Psoas muscle (tissue), 8 donors: ENCODE results near the gene NOP58. TPM values are rescaled to one million over a fixed set of nuclear protein-coding genes. Genes with fewer than 3 reads are reported as not detected.
"Not testable (repeated sequence)": the region's sequence is repeated elsewhere in the genome, so short reads cannot be mapped to it uniquely, and the experiment has no call there.

Source experiments
- ATAC-seq, 4 donors: fragments of 200-7000 bp; cut with Tn5 transposase; one replicate each; pipeline ENCODE4 v1.9.1; 2020; ENCODE audit warnings: moderate library complexity in 3 of 4, mild to moderate bottlenecking in 2 of 4
- DNase-seq, 2 donors: peaks; one replicate each; pipeline ENCODE4 v3.0.0-alpha.2; 2020
- H3K27ac ChIP-seq: fragments of 200-600 bp; one replicate; pipeline ENCODE4 v1.8.0; 2022
- H3K27me3 ChIP-seq, 3 donors: fragments of 200-600 bp in 1 of 3; one replicate each; pipeline versions ENCODE4 v1.6.1 to v1.8.0; 2013 to 2022; ENCODE audit warnings: low read length in 2 of 3, mild to moderate bottlenecking in 2 of 3, moderate library complexity in 1 of 3; ENCODE audit not compliant: insufficient read depth in 3 of 3
- H3K36me3 ChIP-seq, 2 donors: fragments of 200-600 bp in 1 of 2; one replicate each; pipeline versions ENCODE4 v1.6.1 to v1.8.0; 2013 to 2022; ENCODE audit warnings: low read depth in 1 of 2, mild to moderate bottlenecking in 1 of 2, moderate library complexity in 1 of 2; ENCODE audit not compliant: insufficient read depth in 1 of 2
- H3K4me1 ChIP-seq: fragments of 200-600 bp; one replicate; pipeline ENCODE4 v1.8.0; 2022
- H3K4me3 ChIP-seq: fragments of 200-600 bp; one replicate; pipeline ENCODE4 v1.8.0; 2022; ENCODE audit warnings: mild to moderate bottlenecking
- H3K9me3 ChIP-seq: fragments of 200-600 bp; one replicate; pipeline ENCODE4 v1.8.0; 2022
- WGBS, 3 donors: extraction: QIAGEN DNeasy Blood & Tissue Kit; methylation state at CpG; one replicate each; pipeline versions ENCODE4 v1.1.6 to v1.1.7; 2013; 5-methylcytosine and 5-hydroxymethylcytosine counted together
- intact Hi-C, 2 donors: fragments of 100-400 bp; cut with DNase I; formaldehyde crosslinking; loops; one replicate each; pipeline versions ENCODE4 v1.11.0 to v1.14.2; 2022
- polyA plus RNA-seq, 3 donors: library from polyadenylated mRNA; stranded (reverse); fragments of 200-250 nt; gene quantifications; one replicate each; pipeline ENCODE4 v1.2.3, GENCODE V29; 2013
- total RNA-seq, 4 donors: library from RNA; stranded (reverse); fragmentation: NEBNext Ultra II Directional in 2 of 4; extraction: Animal tissue kit (Norgen Biotek cat#: 25700) in 2 of 4; gene quantifications; one replicate each; pipeline versions ENCODE4 v1.2.1 to v1.2.4, GENCODE V29; 2021 to 2023
- TF ChIP-seq, protein P1 (sequence below): fragments of 200-600 bp; IDR thresholded peaks from one replicate; pipeline ENCODE4 v1.8.0; 2022; ENCODE audit warnings: antibody characterized with exemption
- donor health status: healthy with polysubstance abuse.
- donor health status: DM: no; HTN: no; CAD: no; lungs with moderate emphysema.
- donor health status: Bipolar disorder and iron deficiency.
- donor health status: healthy.
- donor health status: DM: yes; HTN: yes; CAD: no.
- donor health status: DM: no; HTN: no; CAD: no.
- donor health status: DM: no; HTN: no; CAD: no.
- donor health status: DM: yes; HTN: yes; CAD: no.

The NOP58 gene
- total and polyA plus RNA-seq, 7 donors: 22.8 to 61.5 (median 46.3) TPM

DNA sequence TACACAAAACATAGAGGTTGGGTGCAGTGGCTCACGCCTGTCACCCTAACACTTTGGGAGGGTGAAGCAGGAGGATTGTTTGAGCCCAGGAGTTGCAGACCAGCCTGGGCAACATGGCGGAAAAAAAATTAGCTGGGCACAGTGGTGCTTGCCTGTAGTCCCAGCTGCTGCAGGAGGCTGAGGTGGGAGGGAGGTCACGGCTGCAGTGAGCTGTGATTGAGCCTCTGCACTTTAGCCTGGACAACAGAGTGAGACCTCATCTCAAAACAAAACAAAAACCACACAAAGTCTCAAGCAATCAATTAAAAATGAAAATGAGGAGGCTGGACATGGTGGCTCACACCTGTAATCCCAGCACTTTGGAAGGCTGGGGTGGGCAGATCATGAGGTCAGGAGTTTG, 4.9 kb downstream of the NOP58 start:
- peaks cover 0 to 14% of the 10 kb centered on the region in 2 donors for H3K36me3 ChIP-seq
- H3K9me3 ChIP-seq: no peaks in the 10 kb centered on the region
- intact Hi-C loops: no loop called here
- 83 to 91% (median 87%) methylated on average over 3 of the region's 3 CpGs for WGBS, 3 donors
- TF ChIP-seq, protein P1, sequence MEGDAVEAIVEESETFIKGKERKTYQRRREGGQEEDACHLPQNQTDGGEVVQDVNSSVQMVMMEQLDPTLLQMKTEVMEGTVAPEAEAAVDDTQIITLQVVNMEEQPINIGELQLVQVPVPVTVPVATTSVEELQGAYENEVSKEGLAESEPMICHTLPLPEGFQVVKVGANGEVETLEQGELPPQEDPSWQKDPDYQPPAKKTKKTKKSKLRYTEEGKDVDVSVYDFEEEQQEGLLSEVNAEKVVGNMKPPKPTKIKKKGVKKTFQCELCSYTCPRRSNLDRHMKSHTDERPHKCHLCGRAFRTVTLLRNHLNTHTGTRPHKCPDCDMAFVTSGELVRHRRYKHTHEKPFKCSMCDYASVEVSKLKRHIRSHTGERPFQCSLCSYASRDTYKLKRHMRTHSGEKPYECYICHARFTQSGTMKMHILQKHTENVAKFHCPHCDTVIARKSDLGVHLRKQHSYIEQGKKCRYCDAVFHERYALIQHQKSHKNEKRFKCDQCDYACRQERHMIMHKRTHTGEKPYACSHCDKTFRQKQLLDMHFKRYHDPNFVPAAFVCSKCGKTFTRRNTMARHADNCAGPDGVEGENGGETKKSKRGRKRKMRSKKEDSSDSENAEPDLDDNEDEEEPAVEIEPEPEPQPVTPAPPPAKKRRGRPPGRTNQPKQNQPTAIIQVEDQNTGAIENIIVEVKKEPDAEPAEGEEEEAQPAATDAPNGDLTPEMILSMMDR: no peak
- H3K4me3 ChIP-seq: no peak overlapping the region
- no peaks in the 10 kb centered on the region for H3K27me3 ChIP-seq
- DNase-seq (no peak), ATAC-seq (no peak)
- H3K27ac ChIP-seq: peak overlapping the region; percentile 28
- peaks cover 36% of the 10 kb centered on the region for H3K4me1 ChIP-seq

DNA sequence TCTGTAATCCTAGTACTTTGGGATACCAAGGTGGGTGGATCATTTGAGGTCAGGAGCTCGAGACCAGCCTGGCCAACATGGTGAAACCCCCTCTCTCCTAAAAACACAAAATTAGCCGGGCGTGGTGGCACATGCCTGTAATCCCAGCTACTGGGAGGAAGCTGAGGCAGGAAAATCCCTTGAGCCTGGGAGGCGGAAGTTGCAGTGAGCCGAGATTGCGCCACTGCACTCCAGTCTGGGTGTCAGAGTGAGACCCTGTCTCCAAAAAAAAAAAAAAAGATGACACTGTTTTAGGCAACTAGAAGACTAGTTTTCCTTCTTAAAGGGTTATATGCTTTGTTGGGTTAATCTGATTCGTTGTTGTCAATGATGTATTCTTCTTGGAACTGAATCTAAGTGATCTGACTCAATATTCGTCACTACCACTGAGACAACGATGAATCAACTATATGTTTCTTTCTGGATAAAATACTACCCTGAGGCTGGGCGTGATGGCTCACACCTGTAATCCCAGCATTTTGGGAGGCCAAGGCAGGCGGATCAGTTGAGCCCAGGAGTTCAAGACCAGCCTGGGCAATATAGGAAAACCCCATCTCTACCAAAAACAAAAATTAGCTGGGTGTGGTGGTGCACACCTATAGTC, 10.6 kb downstream of the NOP58 start:
- H3K36me3 ChIP-seq: peaks cover 0 to 42% of the 10 kb centered on the region in 2 donors
- H3K9me3 ChIP-seq, H3K4me3 ChIP-seq, intact Hi-C loops, DNase-seq, H3K27me3 ChIP-seq, ATAC-seq: not testable (repeated sequence)
- H3K27ac ChIP-seq: peak overlapping the region; percentile 72
- WGBS, 3 donors: 89 to 92% (median 90%) methylated on average over 11 of the region's 11 CpGs
- H3K4me1 ChIP-seq: peaks cover 40% of the 10 kb centered on the region

DNA sequence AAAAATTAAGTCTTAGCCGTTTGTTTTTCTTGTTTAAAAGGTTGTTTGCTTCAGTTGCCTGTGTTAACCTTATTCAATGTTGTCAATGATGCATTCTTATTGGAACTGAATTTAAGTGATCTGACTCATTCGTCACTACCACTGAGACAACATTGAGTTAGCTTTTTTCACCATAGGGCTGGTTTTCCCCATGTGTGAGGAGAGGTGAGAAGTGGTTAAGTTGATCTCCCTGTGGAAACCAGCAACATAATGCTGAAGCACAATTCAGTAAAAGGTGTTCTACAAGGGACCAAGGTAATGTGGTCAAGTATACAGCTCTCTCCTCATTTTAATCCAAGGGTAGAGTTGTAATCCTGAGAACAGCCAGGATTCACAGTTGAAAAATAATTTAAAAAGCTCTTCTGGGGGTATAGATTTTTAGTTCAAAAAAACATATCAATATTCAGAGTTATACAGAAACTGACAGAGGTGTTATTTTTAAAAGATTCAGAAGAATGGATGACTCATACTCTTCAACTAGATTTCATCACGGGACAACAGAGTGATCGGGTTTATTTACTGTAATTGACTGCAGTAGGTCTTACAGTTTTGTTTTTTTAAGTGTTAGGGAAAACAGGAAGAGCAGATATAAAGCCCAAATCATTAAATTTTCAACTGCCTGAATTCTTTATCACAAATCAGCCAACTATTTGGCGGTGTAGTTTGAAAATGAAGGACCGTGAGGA, 12.6 kb downstream of the NOP58 start:
- peak overlapping the region; percentile 72 for H3K27ac ChIP-seq
- TF ChIP-seq, protein P1: no peak
- H3K9me3 ChIP-seq: no peaks in the 10 kb centered on the region
- peaks cover 40% of the 10 kb centered on the region for H3K4me1 ChIP-seq
- H3K27me3 ChIP-seq: no peaks in the 10 kb centered on the region
- H3K36me3 ChIP-seq: peaks cover 5 to 57% of the 10 kb centered on the region in 2 donors
- WGBS, 3 donors: 64 to 67% (median 65%) methylated on average over 6 of the region's 6 CpGs
- peak; percentile 57 to 80 (median 72) for ATAC-seq
- DNase-seq: no peak
- intact Hi-C loops: no loop called here
- H3K4me3 ChIP-seq: no peak overlapping the region

DNA sequence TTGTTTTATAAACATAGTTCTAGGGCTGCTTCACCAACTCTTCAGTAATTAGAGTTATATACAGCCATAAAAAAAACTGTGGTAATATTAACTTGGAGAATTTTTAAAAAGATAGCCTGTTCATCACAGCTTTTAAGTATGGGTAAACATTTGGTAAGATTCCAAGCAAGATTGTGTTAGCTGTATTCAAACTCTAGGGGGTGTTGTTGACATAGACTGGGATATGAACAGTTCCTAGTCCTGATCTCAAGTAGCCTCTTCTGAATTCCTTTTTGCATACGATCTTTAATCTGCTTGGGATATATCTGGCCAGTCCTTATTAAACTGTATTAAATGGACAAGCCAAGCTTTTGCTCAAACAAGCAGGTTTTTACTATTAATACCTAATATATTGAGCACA, 13.4 kb downstream of the NOP58 start:
- Histone ChIP-seq H3K36me3 (peaks cover 6 to 64% of the 10 kb centered on the region in 2 donors), H3K4me1 (peaks cover 36% of the 10 kb centered on the region), H3K9me3 (no peaks in the 10 kb centered on the region), H3K27ac (peak overlapping the region; percentile 72), H3K27me3 (no peaks in the 10 kb centered on the region), H3K4me3 (no peak overlapping the region)
- DNase-seq: no peak
- TF ChIP-seq, protein P1: peak; percentile 59
- 4 to 15% (median 12%) methylated on average over 1 of the region's 1 CpG for WGBS, 3 donors
- peak; percentile 63 to 76 (median 72) for ATAC-seq
- intact Hi-C loops: no loop called here

DNA sequence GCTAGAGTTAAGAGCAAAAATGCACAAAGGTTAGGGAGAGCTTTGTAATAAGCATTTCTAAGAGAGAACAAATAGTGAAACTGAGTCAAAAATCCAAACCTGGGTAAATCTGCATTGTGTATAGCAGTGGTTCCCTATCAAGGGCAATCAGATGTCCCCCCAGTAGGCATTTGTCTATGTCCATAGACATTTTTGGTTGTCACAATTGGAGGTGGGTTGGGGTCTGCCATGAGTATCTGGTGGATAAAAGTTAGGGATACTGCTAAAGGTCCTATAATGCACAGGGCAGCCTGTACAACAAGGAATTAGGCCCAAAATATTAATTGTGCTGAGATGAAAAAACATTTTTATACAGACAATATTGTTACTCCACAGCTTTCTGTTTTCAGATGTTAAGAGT, 21.0 kb downstream of the NOP58 start:
- peaks cover 17 to 100% of the 10 kb centered on the region in 2 donors for H3K36me3 ChIP-seq
- H3K9me3 ChIP-seq: no peaks in the 10 kb centered on the region
- no peak for ATAC-seq
- intact Hi-C loops: no loop called here
- H3K27ac ChIP-seq: no peak overlapping the region
- DNase-seq: no peak
- peaks cover 6% of the 10 kb centered on the region for H3K4me1 ChIP-seq
- TF ChIP-seq, protein P1: no peak
- no peaks in the 10 kb centered on the region for H3K27me3 ChIP-seq
- no peak overlapping the region for H3K4me3 ChIP-seq
